GM23248 (cell line): ENCODE data around the gene CDKN2AIP.

Experiments used
- EZH2 ChIP-seq: fragments of 200-600 bp; sonication (generic); IDR thresholded peaks from 2 replicates; pipeline ENCODE4 v1.6.1; 2018; ENCODE audit warnings: antibody characterized with exemption, mild to moderate bottlenecking; ENCODE audit not compliant: insufficient read depth, poor library complexity, severe bottlenecking
- EZH2phosphoT487 ChIP-seq: fragments of 200-600 bp; sonication (generic); IDR thresholded peaks from 2 replicates; pipeline ENCODE4 v1.6.1; 2018; ENCODE audit warnings: antibody characterized with exemption, moderate library complexity, mild to moderate bottlenecking, low read depth; ENCODE audit not compliant: insufficient read depth

DNA sequence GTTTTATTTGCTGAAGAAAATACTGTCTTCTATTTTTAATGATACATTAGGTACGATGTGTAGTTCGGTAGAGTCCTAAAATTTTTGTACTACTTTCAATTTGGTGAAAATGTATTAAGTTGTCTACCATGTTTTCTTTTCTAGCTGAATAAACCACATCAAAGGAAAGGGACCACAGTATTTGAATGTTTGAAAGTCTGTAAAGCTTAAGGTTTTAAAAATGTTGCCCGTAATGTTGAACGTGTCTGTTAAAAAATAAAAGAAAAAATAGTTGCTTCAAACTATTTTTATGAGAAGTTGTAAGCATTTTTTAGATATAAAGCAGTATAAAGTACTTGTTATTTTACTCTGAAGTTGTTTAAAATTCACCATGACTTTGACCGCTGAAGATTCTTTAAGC lies 3.2 kb downstream of the CDKN2AIP start:
- TF ChIP-seq EZH2 (no peak), EZH2phosphoT487 (no peak)
